Tibial artery (tissue), 4 donors: ENCODE measurements around the gene PHACTR1.

Experiments used
- DNase-seq, 2 donors: peaks; one replicate each; pipeline ENCODE4 v3.0.0-alpha.2; 2019
- H3K27ac ChIP-seq, 2 donors: fragments of 200-600 bp; sonication (generic) in 1 of 2; 1 replicate in 1 of 2; 2 replicates in 1 of 2; pipeline ENCODE4 v1.5.1; 2018 to 2019; ENCODE audit warnings: mild to moderate bottlenecking in 1 of 2
- H3K27me3 ChIP-seq, 2 donors: fragments of 200-600 bp; sonication (generic) in 1 of 2; one replicate each; pipeline versions ENCODE4 v1.5.1 to v1.6.0; 2016 to 2019
- H3K36me3 ChIP-seq, 3 donors: fragments of 200-600 bp; sonication (generic) in 2 of 3; one replicate each; pipeline ENCODE4 v1.5.1; 2016 to 2019; ENCODE audit warnings: mild to moderate bottlenecking in 2 of 3
- H3K4me1 ChIP-seq, 4 donors: fragments of 200-600 bp; sonication (generic) in 2 of 4; 1 replicate in 3 of 4; 2 replicates in 1 of 4; pipeline ENCODE4 v1.5.1; 2016 to 2019
- H3K4me3 ChIP-seq, 2 donors: fragments of 200-600 bp; sonication (generic) in 1 of 2; 1 replicate in 1 of 2; 2 replicates in 1 of 2; pipeline ENCODE4 v1.5.1; 2018 to 2019; ENCODE audit warnings: mild to moderate bottlenecking in 2 of 2
- H3K9me3 ChIP-seq, 3 donors: fragments of 200-600 bp; sonication (generic) in 1 of 3; one replicate each; pipeline ENCODE4 v1.5.1; 2016 to 2019
- intact Hi-C: fragments of 100-400 bp; cut with DNase I; formaldehyde crosslinking; loops from one replicate; pipeline ENCODE4 v1.15.0; 2023; ENCODE audit warnings: low total_unique reads
- TF ChIP-seq, protein P1 (sequence below), 2 experiments: fragments of 200-600 bp in 1 of 2; fragments of 450-650 bp in 1 of 2; IDR thresholded peaks; one replicate each; pipeline ENCODE4 v1.5.1; 2017 to 2019; ENCODE audit warnings: antibody characterized with exemption in 2 of 2, mild to moderate bottlenecking in 1 of 2, moderate library complexity in 1 of 2

The PHACTR1 gene

DNA sequence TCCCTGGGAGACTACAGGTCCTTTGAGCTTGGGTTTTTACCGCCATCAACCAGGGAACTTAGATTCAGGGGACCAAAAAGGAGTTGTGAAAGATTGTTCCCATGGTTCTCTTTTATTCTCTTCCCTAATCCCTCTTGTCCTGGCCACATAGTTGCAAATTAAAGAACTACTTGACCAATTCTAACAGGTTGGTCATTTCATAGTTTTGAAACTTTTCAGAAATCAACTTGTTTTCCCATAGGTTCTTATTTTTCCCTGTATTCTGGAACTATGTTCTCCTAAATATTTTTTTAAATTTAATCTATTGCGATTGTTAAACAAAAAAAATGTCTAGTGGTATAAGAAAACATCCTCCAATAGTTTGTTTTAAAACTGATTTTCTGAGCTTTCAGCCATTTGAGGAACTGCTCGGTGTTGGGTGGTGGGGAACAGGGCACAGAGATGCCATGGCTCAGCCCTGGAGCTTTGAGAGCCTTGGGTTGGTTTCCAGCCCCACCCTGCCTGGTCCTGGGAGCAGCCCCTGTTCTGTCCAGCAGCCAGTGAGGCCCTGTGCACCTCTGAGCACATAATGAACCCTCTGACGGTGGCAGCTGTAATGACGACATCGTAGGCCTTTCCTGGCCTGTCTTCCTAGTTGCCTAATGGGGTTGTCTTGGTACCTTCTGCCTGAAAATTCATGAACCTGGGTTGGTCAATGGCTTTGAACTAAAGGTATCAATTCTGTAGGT, 558.3 kb downstream of the PHACTR1 start:
- DNase-seq: no peak
- Histone ChIP-seq H3K27me3 (no peaks in the 10 kb centered on the region), H3K27ac (no peak overlapping the region), H3K9me3 (no peaks in the 10 kb centered on the region), H3K4me3 (no peak overlapping the region), H3K4me1 (peaks cover 0 to 8% (median 2%) of the 10 kb centered on the region in 4 donors), H3K36me3 (peaks cover 39 to 58% (median 42%) of the 10 kb centered on the region in 3 donors)
- TF ChIP-seq, protein P1, sequence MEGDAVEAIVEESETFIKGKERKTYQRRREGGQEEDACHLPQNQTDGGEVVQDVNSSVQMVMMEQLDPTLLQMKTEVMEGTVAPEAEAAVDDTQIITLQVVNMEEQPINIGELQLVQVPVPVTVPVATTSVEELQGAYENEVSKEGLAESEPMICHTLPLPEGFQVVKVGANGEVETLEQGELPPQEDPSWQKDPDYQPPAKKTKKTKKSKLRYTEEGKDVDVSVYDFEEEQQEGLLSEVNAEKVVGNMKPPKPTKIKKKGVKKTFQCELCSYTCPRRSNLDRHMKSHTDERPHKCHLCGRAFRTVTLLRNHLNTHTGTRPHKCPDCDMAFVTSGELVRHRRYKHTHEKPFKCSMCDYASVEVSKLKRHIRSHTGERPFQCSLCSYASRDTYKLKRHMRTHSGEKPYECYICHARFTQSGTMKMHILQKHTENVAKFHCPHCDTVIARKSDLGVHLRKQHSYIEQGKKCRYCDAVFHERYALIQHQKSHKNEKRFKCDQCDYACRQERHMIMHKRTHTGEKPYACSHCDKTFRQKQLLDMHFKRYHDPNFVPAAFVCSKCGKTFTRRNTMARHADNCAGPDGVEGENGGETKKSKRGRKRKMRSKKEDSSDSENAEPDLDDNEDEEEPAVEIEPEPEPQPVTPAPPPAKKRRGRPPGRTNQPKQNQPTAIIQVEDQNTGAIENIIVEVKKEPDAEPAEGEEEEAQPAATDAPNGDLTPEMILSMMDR (IDR thresholded peaks at IDR 0.05): no peak
- intact Hi-C loops: no loop called here

DNA sequence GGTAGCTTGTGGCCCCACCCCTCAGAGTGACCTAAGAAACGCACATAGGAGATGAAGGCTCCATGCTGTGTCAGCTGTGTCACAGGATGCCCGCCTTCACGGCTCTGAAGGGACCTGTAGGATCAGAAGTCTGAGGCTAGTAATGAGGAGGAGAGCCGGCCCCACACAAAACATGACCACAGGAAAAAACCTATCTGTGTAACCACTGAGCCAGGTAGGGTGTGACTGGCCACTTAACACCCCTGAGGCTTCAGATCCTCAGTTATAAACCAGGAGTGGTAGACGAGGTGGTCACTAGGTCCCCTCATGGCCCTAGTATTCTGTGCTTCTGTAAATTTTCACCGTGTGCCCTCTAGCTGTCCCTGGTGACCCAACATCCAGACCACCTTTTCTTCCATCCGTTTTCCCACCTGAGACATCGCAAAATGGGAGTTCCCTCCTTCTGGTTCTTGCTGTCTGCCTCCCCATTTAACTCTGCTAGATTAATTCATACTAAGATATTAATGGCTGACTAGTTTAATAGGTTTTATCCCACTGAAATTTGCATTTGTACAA, 558.9 kb downstream of the PHACTR1 start:
- Histone ChIP-seq H3K9me3 (no peaks in the 10 kb centered on the region), H3K27me3 (no peaks in the 10 kb centered on the region), H3K4me3 (no peak overlapping the region), H3K36me3 (peaks cover 43 to 64% (median 45%) of the 10 kb centered on the region in 3 donors), H3K4me1 (peaks cover 0 to 2% (median 0%) of the 10 kb centered on the region in 4 donors), H3K27ac (no peak overlapping the region)
- DNase-seq: no peak
- intact Hi-C loops: no loop called here
- TF ChIP-seq, protein P1 (IDR thresholded peaks at IDR 0.05): no peak

DNA sequence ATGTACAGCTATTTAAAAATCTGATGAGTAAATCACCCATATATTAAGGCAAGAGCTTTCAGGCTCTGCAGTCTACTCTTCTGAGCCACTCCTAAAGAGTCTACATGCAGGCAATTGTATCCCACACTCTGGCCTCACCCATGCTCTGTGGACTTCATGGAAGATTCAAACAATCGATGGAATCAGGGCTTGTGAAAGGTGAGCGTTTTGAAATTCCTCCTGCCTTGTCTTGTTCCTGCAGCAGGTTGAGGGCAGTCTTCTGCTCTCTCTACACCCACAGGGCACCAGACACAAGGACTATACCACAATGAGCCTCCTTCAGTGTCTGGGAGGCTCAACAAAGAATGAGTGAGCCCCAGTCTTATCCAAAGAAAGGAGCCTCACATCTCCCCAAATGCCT, 560.7 kb downstream of the PHACTR1 start:
- Histone ChIP-seq H3K27ac (no peak overlapping the region), H3K27me3 (no peaks in the 10 kb centered on the region), H3K4me1 (no peaks in the 10 kb centered on the region), H3K36me3 (peaks cover 52 to 75% (median 59%) of the 10 kb centered on the region in 3 donors), H3K9me3 (no peaks in the 10 kb centered on the region), H3K4me3 (no peak overlapping the region)
- intact Hi-C loops: no loop called here
- TF ChIP-seq, protein P1 (IDR thresholded peaks at IDR 0.05): no peak
- no peak for DNase-seq

DNA sequence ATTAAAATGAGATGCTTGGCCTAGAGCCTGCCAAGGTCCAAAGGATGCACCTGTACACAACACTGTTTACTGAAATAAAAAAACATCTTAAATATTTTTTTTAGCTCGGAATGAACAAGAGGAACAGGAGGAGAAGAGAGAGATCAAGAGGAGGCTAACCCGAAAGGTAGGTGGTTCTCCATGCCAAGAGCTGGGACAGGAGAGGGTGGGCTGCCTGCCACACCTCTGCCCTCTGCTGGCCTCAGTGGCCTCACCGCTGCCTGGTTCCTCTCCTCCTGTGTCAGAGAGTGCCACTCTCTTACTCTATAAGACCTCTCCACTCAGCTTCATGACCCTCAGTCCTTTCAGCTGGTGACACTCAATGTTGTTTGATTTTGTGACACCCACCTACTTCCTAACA, 561.6 kb downstream of the PHACTR1 start:
- TF ChIP-seq, protein P1 (IDR thresholded peaks at IDR 0.05): no peak
- no peak for DNase-seq
- no peak overlapping the region for H3K27ac ChIP-seq
- no peaks in the 10 kb centered on the region for H3K4me1 ChIP-seq
- no peaks in the 10 kb centered on the region for H3K27me3 ChIP-seq
- intact Hi-C loops: no loop called here
- peaks cover 50 to 70% (median 60%) of the 10 kb centered on the region in 3 donors for H3K36me3 ChIP-seq
- H3K4me3 ChIP-seq: no peak overlapping the region
- no peaks in the 10 kb centered on the region for H3K9me3 ChIP-seq

DNA sequence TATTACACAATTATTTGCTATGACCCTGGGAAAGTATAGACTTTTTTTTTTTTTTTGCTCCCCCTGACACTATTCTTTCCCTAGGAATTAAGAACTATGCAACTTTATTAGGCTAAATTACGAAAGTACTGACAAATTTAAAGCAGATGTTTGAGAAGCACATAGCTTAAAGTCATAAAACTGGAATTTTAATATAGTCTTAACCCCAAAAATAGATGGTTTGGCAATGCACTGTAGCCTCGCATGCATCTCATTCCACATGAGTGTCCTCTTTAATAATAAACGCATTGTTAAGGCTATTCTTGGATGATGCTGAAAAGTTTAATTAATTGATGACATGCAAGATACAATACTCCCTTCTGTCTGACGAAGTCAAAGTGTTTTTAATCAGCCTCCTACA, 562.4 kb downstream of the PHACTR1 start:
- Histone ChIP-seq H3K9me3 (no peaks in the 10 kb centered on the region), H3K4me1 (no peaks in the 10 kb centered on the region), H3K27ac (no peak overlapping the region), H3K27me3 (no peaks in the 10 kb centered on the region), H3K36me3 (peaks cover 54 to 70% (median 60%) of the 10 kb centered on the region in 3 donors), H3K4me3 (no peak overlapping the region)
- DNase-seq: no peak
- intact Hi-C loops: no loop called here
- TF ChIP-seq, protein P1 (IDR thresholded peaks at IDR 0.05): no peak
